ENCODE data around the gene CFAP100.

GRCh38 chr3:126408099-126408498 is 13.4 kb downstream of the CFAP100 start:
- no peak for TF ChIP-seq CTCF (IDR thresholded peaks at IDR 0.05; ENCODE audit: low read length)
- no peak for TF ChIP-seq EZH2 (IDR thresholded peaks at IDR 0.05; ENCODE audit: borderline replicate concordance, low read length)

All from OCI-LY1 (cell line).